GM10847 (cell line): ENCODE results near the gene PCDHGC3.

ENCODE experiments used
- POLR2A ChIP-seq: IDR thresholded peaks from 2 replicates; pipeline ENCODE4 v1.6.1; 2011; ENCODE audit not compliant: insufficient read length; ENCODE audit errors: extremely low read depth

The PCDHGC3 gene

DNA sequence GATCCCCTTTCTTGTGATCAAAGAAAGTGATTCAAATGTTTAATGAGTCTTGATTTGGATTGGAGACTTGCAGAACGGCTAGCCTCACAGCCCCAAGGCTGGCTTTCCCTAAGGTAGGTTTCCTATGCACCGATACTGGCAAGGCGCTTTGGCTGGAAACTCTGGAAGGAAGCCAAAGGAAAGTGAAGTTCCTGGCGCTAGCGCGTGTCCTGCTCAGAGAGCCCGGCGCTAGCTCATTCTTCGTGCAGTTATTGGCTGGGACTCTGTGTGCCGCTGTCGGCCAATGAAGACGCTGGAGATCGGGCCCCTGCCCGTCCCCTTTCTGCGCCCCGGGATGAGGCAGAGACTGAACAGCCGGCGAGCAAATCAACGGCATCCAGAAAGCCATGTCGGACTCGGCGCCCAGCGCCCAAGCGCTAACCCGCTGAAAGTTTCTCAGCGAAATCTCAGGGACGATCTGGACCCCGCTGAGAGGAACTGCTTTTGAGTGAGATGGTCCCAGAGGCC, at the start of gene PCDHGC3:
TSS of gene PCDHGC3 (plus strand) at position 342 of the 507 bp plus-strand sequence. CDS start at position 493, 151 bp downstream.
- TF ChIP-seq POLR2A = peak; percentile 24

GRCh38 chr5:141427783-141428426, 47.9 kb upstream of the PCDHGC3 start:
- TF ChIP-seq POLR2A = no peak

- no peak for TF ChIP-seq POLR2A
Measured at GRCh38 chr5:141430332-141431113, 45.2 kb upstream of the PCDHGC3 start, which contains the start of gene PCDHGA12. TSS of gene PCDHGA12 (plus strand) at chr5:141430507. CDS start at chr5:141430760, 253 bp downstream.

- peak; percentile 14 for TF ChIP-seq POLR2A
Measured at GRCh38 chr5:141431286-141431685, 44.5 kb upstream of the PCDHGC3 start.

GRCh38 chr5:141434006-141434405, 41.8 kb upstream of the PCDHGC3 start:
- TF ChIP-seq POLR2A = no peak

DNA sequence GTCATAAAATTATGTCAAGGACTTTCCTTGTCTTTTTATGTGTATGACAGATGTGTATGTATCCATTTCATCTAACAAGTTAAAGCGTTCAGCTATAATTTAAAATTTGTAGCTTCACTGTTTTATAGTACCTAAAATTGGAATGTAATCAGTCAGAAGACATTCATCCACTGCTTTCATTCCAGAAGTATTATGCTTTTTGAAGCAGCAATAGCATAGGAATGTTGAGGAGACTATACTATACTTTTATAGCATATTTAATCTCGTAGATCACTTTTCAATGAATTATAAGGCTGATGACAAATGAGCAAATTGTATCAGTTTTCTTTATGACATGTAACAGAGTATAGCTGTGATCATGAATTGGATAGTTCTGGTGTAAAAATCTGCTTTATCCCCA, 38.5 kb upstream of the PCDHGC3 start:
- no peak for TF ChIP-seq POLR2A

GRCh38 chr5:141439411-141440141, 36.2 kb upstream of the PCDHGC3 start:
- no peak for TF ChIP-seq POLR2A

- no peak for TF ChIP-seq POLR2A
Measured at GRCh38 chr5:141440341-141440740, 35.4 kb upstream of the PCDHGC3 start.

DNA sequence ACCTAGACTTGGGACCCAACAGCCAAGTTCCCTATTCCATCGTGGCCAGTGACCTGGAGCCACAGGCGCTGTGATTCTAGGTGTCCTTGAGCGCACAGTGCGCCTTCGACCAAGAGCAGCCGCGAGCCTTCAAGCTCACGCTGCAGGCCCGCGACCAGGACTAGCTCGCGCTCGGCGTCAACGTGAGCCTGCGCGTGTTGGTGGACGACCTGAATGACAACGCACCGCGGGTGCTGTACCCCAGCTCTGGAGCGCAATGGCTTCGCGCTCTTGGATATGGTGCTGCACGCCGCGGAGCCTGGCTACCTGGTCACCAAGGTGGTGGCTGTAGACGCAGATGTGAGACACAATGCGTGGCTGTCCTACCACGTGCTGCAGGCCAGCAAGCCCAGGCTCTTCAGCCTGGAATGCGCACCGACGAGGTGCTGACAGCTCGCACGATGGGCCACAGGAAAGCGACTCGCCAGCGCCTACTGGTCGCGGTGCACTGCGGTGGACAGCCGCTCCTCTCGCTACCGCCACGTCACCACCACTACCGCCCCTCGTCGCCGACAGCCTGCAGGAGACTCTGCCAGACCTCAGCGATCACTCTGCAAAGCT, 34.1 kb upstream of the PCDHGC3 start:
- TF ChIP-seq POLR2A = no peak

DNA sequence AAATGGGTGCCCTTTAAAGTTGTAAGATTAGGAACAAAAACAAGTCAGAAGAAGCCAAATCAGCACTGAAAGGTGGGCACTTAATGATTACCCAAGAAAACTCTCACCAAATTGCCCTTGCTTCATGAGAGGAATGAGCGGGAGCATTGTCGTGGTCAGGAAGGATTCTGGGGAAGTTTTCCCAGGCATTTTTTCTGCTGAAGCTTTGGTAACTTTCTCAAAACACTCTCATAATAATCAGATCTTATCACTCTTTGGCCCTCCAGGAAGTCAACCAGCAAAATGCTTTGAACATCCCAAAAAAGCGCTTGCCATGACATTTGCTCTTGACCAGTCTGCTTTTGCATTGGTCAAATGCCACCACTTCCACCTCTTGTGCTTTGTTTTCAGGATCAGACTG, 10.4 kb upstream of the PCDHGC3 start:
- TF ChIP-seq POLR2A = no peak

GRCh38 chr5:141476132-141476911, 556 bp downstream of the PCDHGC3 start:
- no peak for TF ChIP-seq POLR2A

- no peak for TF ChIP-seq POLR2A
Measured at GRCh38 chr5:141477044-141477575, 1.3 kb downstream of the PCDHGC3 start.

GRCh38 chr5:141477815-141478214, 2.0 kb downstream of the PCDHGC3 start:
- TF ChIP-seq POLR2A = no peak

- no peak for TF ChIP-seq POLR2A
Measured at GRCh38 chr5:141478321-141478945, 2.7 kb downstream of the PCDHGC3 start.
